Retina (tissue), 1 donor: Measurements from ENCODE around the gene FAU.
A peak's percentile ranks its signal among the peaks of the same experiment; 100 is the strongest.

Source experiments
- DNase-seq: peaks from one replicate; pipeline ENCODE4 v3.0.0-alpha.2; 2016

The FAU gene

DNA sequence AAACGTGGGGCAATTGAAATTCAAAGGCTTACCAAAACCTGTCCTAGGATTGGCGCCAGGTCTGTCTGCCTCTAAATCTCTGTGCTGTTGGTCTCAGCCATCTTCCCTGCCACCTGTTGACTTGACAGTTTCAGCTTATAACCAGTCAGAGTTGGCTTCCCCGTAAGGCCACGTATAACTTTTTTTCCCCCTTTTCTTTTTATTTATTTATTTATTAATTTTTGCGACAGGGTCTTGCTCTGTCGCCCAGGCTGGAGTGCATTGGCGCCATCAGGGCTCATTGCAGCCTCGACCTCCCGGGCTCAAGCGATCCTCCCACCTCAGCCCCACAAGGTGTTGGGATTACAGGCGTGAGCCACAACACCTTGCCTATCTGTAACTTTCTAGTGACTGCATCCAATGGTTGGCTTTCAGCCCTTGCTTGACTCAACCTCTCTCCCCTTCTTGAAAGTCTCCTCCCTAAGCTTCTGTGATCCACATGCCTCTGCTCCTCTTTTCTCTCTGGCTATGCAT lies 13.8 kb upstream of the FAU start:
- DNase-seq, result no peak

DNA sequence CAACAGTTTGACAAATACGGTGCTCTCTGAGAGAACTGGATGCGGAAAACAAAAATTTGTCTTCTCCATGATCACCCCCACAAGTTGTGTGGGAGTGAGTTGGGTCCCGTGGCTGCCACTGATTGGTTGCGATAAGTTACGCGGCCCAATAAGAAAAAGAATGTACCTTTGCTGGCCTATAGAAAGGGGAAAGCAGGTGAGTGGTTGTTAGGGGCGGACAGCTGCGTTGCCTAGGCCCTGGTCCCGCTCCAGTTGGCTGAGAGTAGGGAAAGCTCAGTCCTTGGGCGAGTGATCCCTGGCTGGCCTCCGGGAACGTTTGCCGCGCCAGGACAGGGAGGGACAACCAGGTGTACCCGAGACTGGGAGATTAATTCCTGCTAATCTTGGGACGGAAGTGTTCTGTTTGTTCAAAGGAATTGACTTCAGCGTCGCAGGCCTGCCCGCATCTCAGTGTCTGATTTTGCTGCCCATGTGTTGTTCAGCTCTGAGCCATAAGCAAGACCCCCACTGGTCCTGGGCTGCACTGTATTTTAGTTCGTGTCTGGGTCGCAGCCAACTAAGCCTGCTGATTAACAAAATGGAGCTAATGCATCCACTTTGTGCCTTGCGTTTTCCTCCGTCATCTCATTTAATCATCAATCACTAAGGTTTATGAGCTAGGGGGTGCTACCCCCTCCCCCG lies 13.2 kb upstream of the FAU start:
- DNase-seq, result no peak

DNA sequence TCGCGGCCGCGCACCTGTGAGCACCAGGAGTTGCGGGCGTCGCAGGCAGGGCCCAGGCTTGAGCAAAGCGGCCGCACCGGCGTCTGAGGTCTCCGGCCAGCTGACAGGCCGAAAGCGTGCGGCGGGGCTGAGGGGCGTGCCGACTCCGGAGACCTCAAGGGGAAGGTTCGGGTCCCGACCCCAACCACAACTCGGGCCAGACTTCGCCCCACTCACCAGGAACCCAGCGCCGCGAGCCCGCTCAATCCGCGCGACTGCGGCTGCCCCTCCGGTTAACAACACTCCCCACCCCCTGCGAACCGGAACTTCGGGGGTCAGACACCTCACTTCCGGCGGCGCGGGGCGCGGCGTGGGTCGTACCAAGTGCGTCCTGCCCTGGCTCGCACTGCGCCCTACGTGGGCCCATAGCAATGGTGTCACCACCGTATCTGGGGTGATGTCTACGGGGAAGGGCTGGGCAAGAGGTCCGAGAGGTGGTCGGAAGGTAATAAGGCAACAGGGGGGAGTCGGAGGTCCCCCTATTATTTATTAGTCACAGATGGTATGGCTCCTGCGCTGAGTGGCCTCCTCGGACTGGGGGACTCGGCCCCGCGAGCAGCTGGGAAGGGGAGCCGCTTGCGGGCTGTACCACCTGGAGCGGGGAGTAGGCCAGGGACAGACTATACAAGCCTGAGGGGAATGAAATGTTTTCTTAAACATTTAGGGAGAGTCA lies 12.5 kb upstream of the FAU start, which contains the start of gene SYVN1:
SYVN1 (minus strand) TSS at position 280 of the 712 bp plus-strand sequence. CDS start 918 bp downstream, outside the sequence.
- peak; percentile 99 for DNase-seq

GRCh38 chr11:65133724-65134123 lies 11.8 kb upstream of the FAU start:
- no peak for DNase-seq

GRCh38 chr11:65132988-65133700 lies 11.2 kb upstream of the FAU start:
- DNase-seq, result no peak

GRCh38 chr11:65132238-65132987 lies 10.5 kb upstream of the FAU start:
- no peak for DNase-seq

- DNase-seq, result no peak
These were observed 9.9 kb upstream of the FAU start for GRCh38 chr11:65131895-65132237.

DNA sequence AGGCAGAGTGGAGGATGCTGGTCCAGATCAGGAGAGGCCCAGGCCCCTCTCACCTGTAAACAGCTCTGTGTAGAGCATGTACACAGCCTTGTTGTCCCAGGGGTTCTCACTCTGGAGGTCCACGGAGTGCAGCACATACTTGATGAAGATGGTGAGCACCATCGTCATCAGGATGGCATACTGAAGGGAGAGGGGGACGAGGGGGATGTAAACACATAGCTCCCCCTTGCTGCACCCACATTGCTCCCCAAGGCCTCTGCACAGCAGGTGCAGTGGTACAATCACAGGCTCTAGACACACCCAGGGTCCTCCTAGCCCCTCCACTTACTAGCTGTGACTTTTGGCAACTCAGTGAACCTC lies 9.5 kb upstream of the FAU start:
- DNase-seq, result no peak

- no peak for DNase-seq
These were observed 8.9 kb upstream of the FAU start for GRCh38 chr11:65130631-65131416.

- DNase-seq, result no peak
These were observed 7.9 kb upstream of the FAU start for GRCh38 chr11:65129649-65130441.

- DNase-seq, result no peak
These were observed 6.5 kb upstream of the FAU start for GRCh38 chr11:65128182-65129145.

GRCh38 chr11:65127473-65128181 lies 5.7 kb upstream of the FAU start:
- DNase-seq, result no peak

- no peak for DNase-seq
These were observed 4.8 kb upstream of the FAU start for GRCh38 chr11:65126624-65127274.

GRCh38 chr11:65125197-65126056 lies 3.5 kb upstream of the FAU start:
- no peak for DNase-seq

DNA sequence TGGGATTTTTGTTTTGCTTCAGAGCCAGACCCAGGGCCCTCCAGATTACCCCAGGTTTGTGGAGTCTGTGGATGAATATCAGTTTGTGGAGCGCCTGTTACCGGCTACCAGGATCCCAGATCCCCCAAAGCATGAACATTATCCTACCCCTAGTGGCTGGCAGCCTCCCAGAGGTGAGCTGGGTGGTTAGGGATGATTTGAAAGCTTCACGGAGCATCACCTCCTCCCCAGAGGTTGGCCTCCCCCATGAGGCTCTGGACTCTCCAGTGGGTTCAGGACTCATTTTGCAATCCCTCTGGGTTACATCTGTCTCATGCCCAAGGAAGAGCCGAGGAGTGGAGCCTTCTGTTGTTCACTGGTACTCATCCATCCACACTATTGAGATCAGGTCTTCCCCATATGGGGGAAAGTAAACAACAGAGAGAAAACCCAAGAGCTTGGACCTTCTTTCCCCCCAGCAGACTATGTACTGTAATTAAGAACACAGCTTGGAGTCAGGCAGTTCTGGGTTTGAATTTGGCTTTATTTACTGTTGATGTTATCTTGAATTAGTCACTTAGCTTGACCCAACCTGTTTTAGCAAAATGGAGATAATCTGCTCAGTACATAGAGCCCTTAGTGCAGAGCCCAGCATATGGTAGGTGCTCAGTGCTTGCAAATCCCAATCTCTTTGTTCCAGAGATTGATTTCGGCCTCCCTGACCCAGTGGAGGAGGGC lies 2.7 kb upstream of the FAU start:
- no peak for DNase-seq

GRCh38 chr11:65121447-65121864 lies 478 bp downstream of the FAU start:
- DNase-seq, result peak; percentile 23

DNA sequence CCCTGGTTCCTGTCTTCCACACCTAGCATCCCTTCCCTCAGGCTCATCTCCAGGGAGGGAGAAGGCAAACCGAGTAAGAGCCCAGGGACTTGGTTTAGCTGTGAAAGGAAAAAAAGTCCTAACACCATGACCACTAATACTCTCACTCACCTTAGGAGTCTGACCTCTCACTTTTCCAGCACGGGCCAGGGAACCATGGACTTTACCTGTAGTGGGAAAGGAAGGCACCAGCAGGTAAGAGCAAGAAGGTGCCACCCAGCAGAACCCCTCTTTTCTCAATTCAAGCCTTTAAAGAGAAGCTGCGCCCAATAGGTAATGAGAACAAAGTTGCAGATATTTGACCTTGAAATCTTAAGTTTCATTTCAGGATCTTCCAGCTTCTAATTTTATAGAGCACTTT lies 1.1 kb downstream of the FAU start:
- no peak for DNase-seq
